Skeletal muscle satellite cell (primary cell): Measurements from ENCODE around the gene OR11H12. TPM values are rescaled to one million over a fixed set of nuclear protein-coding genes. Genes with fewer than 3 reads are reported as not detected.
"Not testable (repeated sequence)": the region's sequence is repeated elsewhere in the genome, so short reads cannot be mapped to it uniquely, and the experiment has no call there.

Experiments used
- H3K27me3 ChIP-seq: 2 replicates; pipeline ENCODE4 v1.7.0; 2013; ENCODE audit warnings: low read length; ENCODE audit not compliant: control insufficient read depth, insufficient read depth
- H3K36me3 ChIP-seq: 2 replicates; pipeline ENCODE4 v1.7.0; 2013; ENCODE audit warnings: mild to moderate bottlenecking, control low read depth, low read length; ENCODE audit not compliant: insufficient read depth
- H3K4me1 ChIP-seq: 2 replicates; pipeline ENCODE4 v1.7.0; 2013; ENCODE audit warnings: low read length; ENCODE audit not compliant: control insufficient read depth, insufficient read depth
- H3K4me2 ChIP-seq: 2 replicates; pipeline ENCODE4 v1.7.0; 2013; ENCODE audit warnings: mild to moderate bottlenecking, low read length
- H3K4me3 ChIP-seq: 2 replicates; pipeline ENCODE4 v1.7.0; 2013; ENCODE audit warnings: low read length
- H3K9ac ChIP-seq: 2 replicates; pipeline ENCODE4 v1.7.0; 2013; ENCODE audit warnings: mild to moderate bottlenecking, low read depth, low read length, moderate library complexity
- H3K9me3 ChIP-seq: replicated peaks from 2 replicates; pipeline ENCODE4 v1.7.0; 2013; ENCODE audit warnings: mild to moderate bottlenecking, control low read depth, low read length
- small RNA-seq: library from RNA; depleted of rRNA; stranded (forward); fragments of <200 nt; gene quantifications from one replicate; pipeline ENCODE3, GENCODE V24; 2012
- total RNA-seq: library from RNA; depleted of rRNA; stranded (reverse); fragments of >200 nt; gene quantifications from 2 replicates; pipeline ENCODE4 v1.2.3, GENCODE V29; 2012; rRNA removed

The OR11H12 gene, protein sequence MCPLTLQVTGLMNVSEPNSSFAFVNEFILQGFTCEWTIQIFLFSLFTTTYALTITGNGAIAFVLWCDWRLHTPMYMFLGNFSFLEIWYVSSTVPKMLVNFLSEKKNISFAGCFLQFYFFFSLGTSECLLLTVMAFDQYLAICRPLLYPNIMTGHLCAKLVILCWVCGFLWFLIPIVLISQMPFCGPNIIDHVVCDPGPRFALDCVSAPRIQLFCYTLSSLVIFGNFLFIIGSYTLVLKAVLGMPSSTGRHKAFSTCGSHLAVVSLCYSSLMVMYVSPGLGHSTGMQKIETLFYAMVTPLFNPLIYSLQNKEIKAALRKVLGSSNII
- not detected in 2 replicates for total RNA-seq

- not testable (repeated sequence) for H3K9ac ChIP-seq, H3K4me3 ChIP-seq, H3K27me3 ChIP-seq, H3K4me1 ChIP-seq, H3K36me3 ChIP-seq, H3K9me3 ChIP-seq, H3K4me2 ChIP-seq
These were observed at the start of gene OR11H12 for GRCh38 chr14:18600817-18601216. TSS of gene OR11H12 (plus strand) at chr14:18601117. CDS start at chr14:18601117, 0 bp downstream.

DNA sequence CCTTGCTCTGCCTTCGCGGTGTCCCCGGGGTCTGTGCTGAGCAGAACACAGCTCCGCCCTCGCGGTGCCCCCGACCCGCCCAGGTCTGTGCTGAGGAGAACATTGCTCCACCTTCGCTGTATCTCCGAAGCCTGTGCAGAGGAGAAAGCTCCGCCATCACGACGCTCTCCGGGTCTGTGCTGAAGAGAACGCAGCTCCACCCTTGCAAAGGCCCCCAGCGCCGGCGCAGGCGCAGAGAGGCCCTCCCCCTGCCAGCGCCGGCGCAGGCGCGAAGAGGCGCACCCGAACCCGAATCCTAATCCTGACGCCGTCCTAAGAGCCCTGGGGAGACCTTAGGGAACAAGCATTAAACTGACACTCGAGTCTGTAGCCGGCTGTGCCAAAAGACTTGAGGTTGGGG, 18.0 kb upstream of the OR11H12 start:
- H3K9ac ChIP-seq, H3K4me2 ChIP-seq, H3K27me3 ChIP-seq, H3K9me3 ChIP-seq, H3K36me3 ChIP-seq, H3K4me3 ChIP-seq, H3K4me1 ChIP-seq: not testable (repeated sequence)

GRCh38 chr14:18626610-18627213, 25.8 kb downstream of the OR11H12 start:
- H3K9me3 ChIP-seq, H3K36me3 ChIP-seq, H3K4me1 ChIP-seq, H3K4me2 ChIP-seq, H3K9ac ChIP-seq, H3K4me3 ChIP-seq, H3K27me3 ChIP-seq: not testable (repeated sequence)

DNA sequence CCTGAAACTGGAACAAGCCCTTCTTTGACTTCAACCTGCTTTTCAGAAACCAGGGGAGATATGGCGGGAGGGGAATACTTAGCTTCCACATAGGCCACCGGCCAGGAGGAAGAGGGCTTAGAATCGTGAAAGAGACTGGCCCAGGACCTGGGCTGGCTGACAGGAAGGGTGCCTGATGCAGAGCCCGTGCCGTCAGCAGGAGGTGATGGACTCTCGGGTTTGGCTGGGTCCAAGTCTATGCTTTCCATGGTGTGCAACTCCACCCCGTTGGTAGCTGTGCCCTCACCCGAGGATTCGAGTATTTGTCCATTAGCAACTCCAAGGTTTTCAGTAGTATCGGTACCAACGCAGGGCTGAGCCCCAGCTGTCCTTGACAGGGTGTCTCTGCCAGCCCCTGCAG, 35.1 kb downstream of the OR11H12 start:
- not testable (repeated sequence) for H3K36me3 ChIP-seq, H3K9me3 ChIP-seq, H3K27me3 ChIP-seq, H3K9ac ChIP-seq, H3K4me3 ChIP-seq, H3K4me1 ChIP-seq, H3K4me2 ChIP-seq

DNA sequence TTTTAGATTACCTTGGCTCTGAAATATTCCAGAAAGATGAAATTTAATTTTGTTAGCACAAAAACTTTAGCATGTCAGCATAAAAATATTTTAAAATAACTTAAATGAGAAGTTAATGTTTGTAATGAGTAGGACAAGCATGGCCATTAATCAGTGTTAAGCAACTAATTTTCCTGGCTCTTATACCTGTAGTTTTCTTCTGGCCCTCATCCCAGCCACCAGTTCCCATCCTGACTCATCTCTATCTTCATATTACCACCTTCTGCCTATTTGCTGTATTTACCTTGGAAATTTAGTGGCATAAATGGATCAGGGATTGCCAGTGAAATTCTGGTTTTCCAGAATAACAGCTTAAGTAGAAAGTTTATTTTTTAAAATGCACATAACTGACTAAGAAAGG, 37.1 kb downstream of the OR11H12 start:
- not testable (repeated sequence) for H3K27me3 ChIP-seq, H3K9me3 ChIP-seq, H3K4me1 ChIP-seq, H3K36me3 ChIP-seq, H3K4me3 ChIP-seq, H3K9ac ChIP-seq, H3K4me2 ChIP-seq

DNA sequence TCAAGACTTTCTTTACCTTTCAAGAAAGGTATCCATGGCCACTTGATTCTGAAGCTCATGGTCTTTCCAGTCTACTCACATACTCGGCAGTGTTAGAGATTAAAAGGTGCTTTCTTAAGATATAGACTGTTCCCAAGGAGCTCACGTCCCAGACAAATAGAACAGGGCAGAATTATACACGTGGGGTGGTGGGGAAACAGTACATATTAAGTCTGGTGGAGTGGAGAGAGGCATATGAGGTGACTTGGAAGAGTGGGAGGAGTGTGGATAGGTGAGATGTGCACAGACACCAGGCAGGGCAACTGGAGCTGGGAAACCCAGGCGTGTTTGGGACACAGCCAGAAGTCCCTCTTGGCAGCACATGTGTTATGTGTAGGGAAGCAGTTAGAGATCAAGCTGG, 37.9 kb downstream of the OR11H12 start:
- not testable (repeated sequence) for H3K9ac ChIP-seq, H3K9me3 ChIP-seq, H3K4me2 ChIP-seq, H3K4me3 ChIP-seq, H3K36me3 ChIP-seq, H3K4me1 ChIP-seq, H3K27me3 ChIP-seq

- H3K4me2 ChIP-seq, H3K9me3 ChIP-seq, H3K4me3 ChIP-seq, H3K4me1 ChIP-seq, H3K27me3 ChIP-seq, H3K36me3 ChIP-seq, H3K9ac ChIP-seq: not testable (repeated sequence)
These were observed 45.3 kb downstream of the OR11H12 start for GRCh38 chr14:18646075-18646730.

Small RNAs within 50 kb of the gene (small RNA-seq; reads per million reads assigned to genes)
- gene CR383656.6 = not detected
- gene CR383656.7 = not detected
- not detected for gene CR383656.9
